Ovary (tissue), 3 donors: Measurements from ENCODE around the gene GPR27.

Source experiments
- POLR2A ChIP-seq: fragments of 450-650 bp; IDR thresholded peaks from one replicate; pipeline ENCODE4 v1.6.1; 2017; ENCODE audit warnings: antibody characterized with exemption, mild to moderate bottlenecking, moderate library complexity
- TF ChIP-seq, protein P1 (sequence below), 3 donors: fragments of 450-650 bp in 2 of 3; fragments of 200-600 bp in 1 of 3; IDR thresholded peaks; one replicate each; pipeline versions ENCODE4 v1.5.1 to v1.8.0; 2016 to 2022; ENCODE audit warnings: antibody characterized with exemption in 3 of 3, mild to moderate bottlenecking in 1 of 3
- donor health status: DM: no; HTN: no; CAD: no.

DNA sequence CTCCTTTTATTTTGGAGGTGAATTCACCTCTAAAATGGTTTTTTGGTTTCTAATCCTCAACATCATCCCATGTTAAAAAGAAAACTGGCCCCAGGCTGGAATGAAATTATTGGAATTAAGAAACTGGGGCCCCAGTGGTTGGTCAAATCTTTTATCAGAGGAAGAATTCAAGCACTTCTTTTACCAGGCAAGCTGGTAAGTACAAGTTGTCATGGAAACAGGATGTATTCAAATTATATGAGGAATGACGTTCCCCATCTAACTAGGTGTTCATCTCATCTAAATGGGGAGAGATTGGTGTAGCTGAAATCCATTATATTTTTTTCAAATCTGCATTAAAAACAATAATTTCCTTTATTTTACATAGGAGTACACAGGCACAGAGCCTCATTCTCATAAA lies 18.8 kb upstream of the GPR27 start:
- TF ChIP-seq, protein P1, sequence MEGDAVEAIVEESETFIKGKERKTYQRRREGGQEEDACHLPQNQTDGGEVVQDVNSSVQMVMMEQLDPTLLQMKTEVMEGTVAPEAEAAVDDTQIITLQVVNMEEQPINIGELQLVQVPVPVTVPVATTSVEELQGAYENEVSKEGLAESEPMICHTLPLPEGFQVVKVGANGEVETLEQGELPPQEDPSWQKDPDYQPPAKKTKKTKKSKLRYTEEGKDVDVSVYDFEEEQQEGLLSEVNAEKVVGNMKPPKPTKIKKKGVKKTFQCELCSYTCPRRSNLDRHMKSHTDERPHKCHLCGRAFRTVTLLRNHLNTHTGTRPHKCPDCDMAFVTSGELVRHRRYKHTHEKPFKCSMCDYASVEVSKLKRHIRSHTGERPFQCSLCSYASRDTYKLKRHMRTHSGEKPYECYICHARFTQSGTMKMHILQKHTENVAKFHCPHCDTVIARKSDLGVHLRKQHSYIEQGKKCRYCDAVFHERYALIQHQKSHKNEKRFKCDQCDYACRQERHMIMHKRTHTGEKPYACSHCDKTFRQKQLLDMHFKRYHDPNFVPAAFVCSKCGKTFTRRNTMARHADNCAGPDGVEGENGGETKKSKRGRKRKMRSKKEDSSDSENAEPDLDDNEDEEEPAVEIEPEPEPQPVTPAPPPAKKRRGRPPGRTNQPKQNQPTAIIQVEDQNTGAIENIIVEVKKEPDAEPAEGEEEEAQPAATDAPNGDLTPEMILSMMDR (IDR thresholded peaks at IDR 0.05) = no peak
- no peak for TF ChIP-seq POLR2A
